Caco-2 (cell line): ENCODE measurements around the gene DRD1. TPM values are rescaled to one million over a fixed set of nuclear protein-coding genes. Genes with fewer than 3 reads are reported as not detected.
A peak's percentile ranks its signal among the peaks of the same experiment; 100 is the strongest.

Source experiments
- BruUV-seq: library from RNA; stranded (reverse); fragments of 400-500 nt; replicated peaks from 2 replicates; lab custom pipeline; 2021; lab: Mats Ljungman, UMichigan
- CTCF ChIA-PET: fragments of 300-600 bp; sonication (Branson Sonifier 250); formaldehyde crosslinking; loops from one replicate; lab custom pipeline; 2022; ENCODE audit warnings: antibody characterized with exemption; lab: Charles Lee
- POLR2A ChIA-PET: fragments of 300-600 bp; sonication (Branson Sonifier 250); formaldehyde crosslinking; loops from one replicate; lab custom pipeline; 2022; ENCODE audit warnings: antibody characterized with exemption; lab: Charles Lee
- DNase-seq, 2 experiments: peaks; one replicate each; pipeline versions ENCODE4 v3.0.0 to v3.0.0-alpha.2; 2020 to 2022
- H3K27me3 ChIP-seq: replicated peaks from 2 replicates; pipeline ENCODE4 v1.6.0; 2011; ENCODE audit warnings: low read length; ENCODE audit not compliant: control insufficient read depth, insufficient read depth
- H3K36me3 ChIP-seq: 2 replicates; pipeline ENCODE4 v1.5.1; 2011; ENCODE audit warnings: low read length; ENCODE audit not compliant: control insufficient read depth, insufficient read depth
- H3K4me1 ChIP-seq: fragments of 250-450 bp; sonication (Bioruptor Pico); 2 replicates; pipeline ENCODE4 v1.5.1; 2020; ENCODE audit warnings: mild to moderate bottlenecking
- H3K4me3 ChIP-seq: 2 replicates; pipeline ENCODE4 v1.5.1; 2011; ENCODE audit warnings: low read depth, mild to moderate bottlenecking, control low read depth, low read length
- H3K9me3 ChIP-seq: fragments of 250-450 bp; sonication (Bioruptor Pico); 2 replicates; pipeline ENCODE4 v1.5.1; 2020; ENCODE audit warnings: mild to moderate bottlenecking, moderate library complexity
- H3K27ac Mint-ChIP-seq: one replicate; pipeline ENCODE4 v1.8.0; 2022; ENCODE audit warnings: mixed read lengths; ENCODE audit not compliant: unreplicated experiment
- H3K27me3 Mint-ChIP-seq: one replicate; pipeline ENCODE4 v1.8.0; 2022; ENCODE audit warnings: mixed read lengths; ENCODE audit not compliant: insufficient read depth, unreplicated experiment
- H3K36me3 Mint-ChIP-seq: one replicate; pipeline ENCODE4 v1.8.0; 2022; ENCODE audit warnings: mild to moderate bottlenecking, mixed read lengths; ENCODE audit not compliant: insufficient read depth, unreplicated experiment
- H3K4me1 Mint-ChIP-seq: one replicate; pipeline ENCODE4 v1.8.0; 2022; ENCODE audit warnings: low read depth, mixed read lengths; ENCODE audit not compliant: unreplicated experiment
- H3K4me3 Mint-ChIP-seq: one replicate; pipeline ENCODE4 v1.8.0; 2022; ENCODE audit warnings: mild to moderate bottlenecking, moderate library complexity, mixed read lengths; ENCODE audit not compliant: unreplicated experiment
- H3K9me3 Mint-ChIP-seq: one replicate; pipeline ENCODE4 v1.8.0; 2022; ENCODE audit warnings: mixed read lengths; ENCODE audit not compliant: unreplicated experiment
- CTCF ChIP-seq, 2 experiments: fragments of 200-600 bp in 1 of 2; IDR thresholded peaks; 1 replicate in 1 of 2; 2 replicates in 1 of 2; pipeline versions ENCODE4 v1.5.1 to v1.8.0; 2011 to 2022; ENCODE audit warnings: antibody characterized with exemption in 1 of 2, control low read depth in 1 of 2, inconsistent platforms in 1 of 2, low read depth in 1 of 2, low read length in 1 of 2, mild to moderate bottlenecking in 1 of 2, moderate library complexity in 1 of 2; ENCODE audit not compliant: insufficient read depth in 1 of 2, severe bottlenecking in 1 of 2, unreplicated experiment in 1 of 2
- intact Hi-C: fragments of 100-400 bp; cut with micrococcal nuclease; formaldehyde crosslinking; loops from one replicate; pipeline ENCODE4 v1.10.0; 2022; ENCODE audit not compliant: unreplicated experiment
- total RNA-seq: library from RNA; stranded (reverse); gene quantifications from 2 replicates; pipeline ENCODE4 v1.2.3, GENCODE V29; 2022

The DRD1 gene
- total RNA-seq, 1 experiment from 2014 or later = not detected

- no peaks in the 10 kb centered on the region for H3K27me3 Mint-ChIP-seq
- POLR2A ChIA-PET = interaction anchor here (0.9 kb wide), 1 partner anchor 13 kb away, joined by 8 read pairs; the partner anchor contains the start of gene SFXN1
These were observed 21.3 kb upstream of the DRD1 start for GRCh38 chr5:175465282-175465681.

GRCh38 chr5:175464942-175465233 lies 20.9 kb upstream of the DRD1 start:
- no peak for DNase-seq
- Mint-ChIP-seq H3K36me3 (no peaks in the 10 kb centered on the region), H3K27ac (no peak overlapping the region), H3K27me3 (no peaks in the 10 kb centered on the region), H3K4me1 (peaks cover 18% of the 10 kb centered on the region), H3K4me3 (peak overlapping the region; percentile 49), H3K9me3 (no peaks in the 10 kb centered on the region)
- Histone ChIP-seq H3K9me3 (no peaks in the 10 kb centered on the region), H3K4me3 (no peak overlapping the region), H3K4me1 (peaks cover 17% of the 10 kb centered on the region), H3K36me3 (no peaks in the 10 kb centered on the region), H3K27me3 (no peaks in the 10 kb centered on the region)
- intact Hi-C loops = loop anchor here (5.0 to 10.0 kb wide), 2 partner anchors 120 to 268 kb away; no protein-coding TSS in a partner anchor
- TF ChIP-seq CTCF (IDR thresholded peaks at IDR 0.05; ENCODE audit: insufficient read depth in 1 of 2, low read depth in 1 of 2, low read length in 1 of 2, severe bottlenecking in 1 of 2, unreplicated experiment in 1 of 2) = no peak
- BruUV-seq = no TSS peak
- POLR2A ChIA-PET = interaction anchor here (0.5 to 0.9 kb wide), 2 partner anchors 13 to 492 kb away, joined by 4 to 8 read pairs; partner anchors contain the start of gene SFXN1
- CTCF ChIA-PET = interaction anchor here (0.5 to 1.5 kb wide), 10 partner anchors 13 to 516 kb away, joined by 3 to 7 read pairs (median 4); partner anchors contain the start of gene SFXN1

More at GRCh38 chr5:175465282-175465681, 21.3 kb upstream of the DRD1 start:
- TF ChIP-seq CTCF (IDR thresholded peaks at IDR 0.05; ENCODE audit: insufficient read depth in 1 of 2, low read depth in 1 of 2, low read length in 1 of 2, severe bottlenecking in 1 of 2, unreplicated experiment in 1 of 2) = no peak
- Histone ChIP-seq H3K27me3 (no peaks in the 10 kb centered on the region), H3K9me3 (no peaks in the 10 kb centered on the region), H3K4me3 (no peak overlapping the region), H3K36me3 (no peaks in the 10 kb centered on the region), H3K4me1 (peaks cover 21% of the 10 kb centered on the region)
- H3K4me3 Mint-ChIP-seq = no peak overlapping the region
- intact Hi-C loops = loop anchor here (10.0 kb wide), 1 partner anchor 120 kb away; no protein-coding TSS in a partner anchor
- no peak overlapping the region for H3K27ac Mint-ChIP-seq
- no peaks in the 10 kb centered on the region for H3K36me3 Mint-ChIP-seq
- CTCF ChIA-PET = interaction anchor here (0.5 to 1.5 kb wide), 10 partner anchors 13 to 517 kb away, joined by 3 to 7 read pairs (median 4); partner anchors contain the start of gene SFXN1
- DNase-seq = no peak
- no TSS peak for BruUV-seq
- H3K9me3 Mint-ChIP-seq = no peaks in the 10 kb centered on the region
- peaks cover 21% of the 10 kb centered on the region for H3K4me1 Mint-ChIP-seq

- peak overlapping the region; percentile 49 for H3K4me3 Mint-ChIP-seq
- no peaks in the 10 kb centered on the region for H3K9me3 ChIP-seq
- H3K4me1 Mint-ChIP-seq = peaks cover 18% of the 10 kb centered on the region
- no peak overlapping the region for H3K27ac Mint-ChIP-seq
- peak; percentile 74 to 82 for DNase-seq
- H3K36me3 ChIP-seq = no peaks in the 10 kb centered on the region
- CTCF ChIA-PET = interaction anchor here (0.5 to 1.5 kb wide), 14 partner anchors 14 to 534 kb away, joined by 3 to 7 read pairs (median 4); partner anchors contain the start of gene SFXN1
- no peaks in the 10 kb centered on the region for H3K9me3 Mint-ChIP-seq
- TF ChIP-seq CTCF (IDR thresholded peaks at IDR 0.05; ENCODE audit: insufficient read depth in 1 of 2, low read depth in 1 of 2, low read length in 1 of 2, severe bottlenecking in 1 of 2, unreplicated experiment in 1 of 2) = peak; percentile 80 to 83
- H3K4me3 ChIP-seq = no peak overlapping the region
- no peaks in the 10 kb centered on the region for H3K27me3 ChIP-seq
- BruUV-seq = no TSS peak
- H3K4me1 ChIP-seq = peaks cover 14% of the 10 kb centered on the region
- no peaks in the 10 kb centered on the region for H3K27me3 Mint-ChIP-seq
- POLR2A ChIA-PET = interaction anchor here (0.5 to 0.9 kb wide), 2 partner anchors 14 to 492 kb away, joined by 4 to 8 read pairs; partner anchors contain the start of gene SFXN1
- no peaks in the 10 kb centered on the region for H3K36me3 Mint-ChIP-seq
- intact Hi-C loops = loop anchor here (5.0 to 10.0 kb wide), 2 partner anchors 120 to 267 kb away; no protein-coding TSS in a partner anchor
These were observed 20.3 kb upstream of the DRD1 start for GRCh38 chr5:175464074-175464941.
